HG03457 (cell line): ENCODE measurements around the gene TMEM184A.

ENCODE experiments used
- ATAC-seq: cut with Tn5 transposase; IDR thresholded peaks from one replicate; pipeline ENCODE4 v1.9.1; 2021; ENCODE audit warnings: moderate number of reproducible peaks; ENCODE audit not compliant: unreplicated experiment

Gene TMEM184A

GRCh38 chr7:1505731-1506550 is 50.1 kb downstream of the TMEM184A start:
- ATAC-seq, result no peak

GRCh38 chr7:1503816-1504775 is 51.9 kb downstream of the TMEM184A start, which contains the start of gene INTS1:
Gene INTS1, minus strand, starts transcription at chr7:1504389. Its CDS starts 429 bp downstream, at chr7:1503960.
- peak; percentile 58 for ATAC-seq

- ATAC-seq, result no peak
Measured at GRCh38 chr7:1503390-1503789, 52.6 kb downstream of the TMEM184A start.

- no peak for ATAC-seq
Measured at GRCh38 chr7:1502845-1503244, 53.2 kb downstream of the TMEM184A start.

GRCh38 chr7:1501487-1502270 is 54.3 kb downstream of the TMEM184A start:
- no peak for ATAC-seq

GRCh38 chr7:1500064-1500807 is 55.8 kb downstream of the TMEM184A start:
- ATAC-seq, result no peak

- ATAC-seq, result no peak
Measured at GRCh38 chr7:1499367-1500029, 56.5 kb downstream of the TMEM184A start.

- no peak for ATAC-seq
Measured at GRCh38 chr7:1498370-1499305, 57.4 kb downstream of the TMEM184A start.

GRCh38 chr7:1497293-1497927 is 58.6 kb downstream of the TMEM184A start:
- no peak for ATAC-seq

- ATAC-seq, result no peak
Measured at GRCh38 chr7:1496531-1497292, 59.3 kb downstream of the TMEM184A start.

- ATAC-seq, result no peak
Measured at GRCh38 chr7:1495564-1496242, 60.3 kb downstream of the TMEM184A start.

- no peak for ATAC-seq
Measured at GRCh38 chr7:1494866-1495563, 61.0 kb downstream of the TMEM184A start.

GRCh38 chr7:1494447-1494846 is 61.6 kb downstream of the TMEM184A start:
- ATAC-seq, result no peak

GRCh38 chr7:1493571-1493970 is 62.4 kb downstream of the TMEM184A start:
- ATAC-seq, result no peak

GRCh38 chr7:1493129-1493528 is 62.9 kb downstream of the TMEM184A start:
- no peak for ATAC-seq

GRCh38 chr7:1492640-1493039 is 63.4 kb downstream of the TMEM184A start:
- ATAC-seq, result no peak
